A673 (cell line): ENCODE results near the gene RWDD3.

Source experiments
- CTCF ChIP-seq: fragments of 300-800, 200-600 bp; sonication (generic); conservative IDR thresholded peaks from 2 replicates; pipeline ENCODE4 v1.5.1; 2017; ENCODE audit warnings: low read depth, mild to moderate bottlenecking, antibody characterized with exemption, low read length, moderate library complexity, mixed read lengths
- EZH2 ChIP-seq: fragments of 200-600 bp; sonication (generic); IDR thresholded peaks from 2 replicates; pipeline ENCODE4 v1.6.1; 2017; ENCODE audit warnings: borderline replicate concordance, low read depth, mild to moderate bottlenecking, mixed read lengths, antibody characterized with exemption, low read length; ENCODE audit not compliant: poor library complexity, severe bottlenecking

GRCh38 chr1:95254959-95255358 lies 20.9 kb downstream of the RWDD3 start:
- no peak for TF ChIP-seq CTCF
- TF ChIP-seq EZH2: no peak
